HG03135 (cell line): ENCODE results near the gene ENTPD1.
"Not testable (repeated sequence)": the region's sequence is repeated elsewhere in the genome, so short reads cannot be mapped to it uniquely, and the experiment has no call there.

Experiments used
- ATAC-seq: cut with Tn5 transposase; IDR thresholded peaks from one replicate; pipeline ENCODE4 v1.9.1; 2021; ENCODE audit warnings: mild to moderate bottlenecking, moderate library complexity; ENCODE audit not compliant: unreplicated experiment

ENTPD1 gene

GRCh38 chr10:95861386-95861785 lies 105.4 kb downstream of the ENTPD1 start:
- ATAC-seq, result no peak

- peak; percentile 85 for ATAC-seq
These were observed 109.2 kb downstream of the ENTPD1 start for GRCh38 chr10:95864906-95865813.

- ATAC-seq, result no peak
These were observed 110.0 kb downstream of the ENTPD1 start for GRCh38 chr10:95865814-95866466.

GRCh38 chr10:95866467-95866842 lies 110.5 kb downstream of the ENTPD1 start:
- no peak for ATAC-seq

- no peak for ATAC-seq
These were observed 111.9 kb downstream of the ENTPD1 start for GRCh38 chr10:95867866-95868265.

GRCh38 chr10:95872158-95872711 lies 116.3 kb downstream of the ENTPD1 start:
- no peak for ATAC-seq

GRCh38 chr10:95873139-95873538 lies 117.2 kb downstream of the ENTPD1 start:
- no peak for ATAC-seq

GRCh38 chr10:95873651-95874050 lies 117.7 kb downstream of the ENTPD1 start:
- ATAC-seq, result no peak

- ATAC-seq, result not testable (repeated sequence)
These were observed 118.8 kb downstream of the ENTPD1 start for GRCh38 chr10:95874783-95875182.

GRCh38 chr10:95876756-95877155 lies 120.8 kb downstream of the ENTPD1 start:
- ATAC-seq, result no peak

- no peak for ATAC-seq
These were observed 121.9 kb downstream of the ENTPD1 start for GRCh38 chr10:95877881-95878280.

- ATAC-seq, result no peak
These were observed 124.7 kb downstream of the ENTPD1 start for GRCh38 chr10:95880704-95881103.

- no peak for ATAC-seq
These were observed 125.4 kb downstream of the ENTPD1 start for GRCh38 chr10:95881316-95881715.

GRCh38 chr10:95889830-95890229 lies 133.9 kb downstream of the ENTPD1 start:
- no peak for ATAC-seq

GRCh38 chr10:95896071-95896850 lies 140.3 kb downstream of the ENTPD1 start:
- ATAC-seq, result no peak

- ATAC-seq, result not testable (repeated sequence)
These were observed 150.1 kb downstream of the ENTPD1 start for GRCh38 chr10:95905897-95906580.

- ATAC-seq, result peak; percentile 38
These were observed 150.9 kb downstream of the ENTPD1 start for GRCh38 chr10:95906677-95907455.

- peak; percentile 74 for ATAC-seq
These were observed 151.7 kb downstream of the ENTPD1 start, which contains the start of gene CC2D2B for GRCh38 chr10:95907456-95908253. TSS of gene CC2D2B (plus strand) at chr10:95907975. CDS start at chr10:95911324, 3,349 bp downstream.

- ATAC-seq, result no peak
These were observed 152.5 kb downstream of the ENTPD1 start for GRCh38 chr10:95908450-95908849.
